ENCODE results near the gene CCT6B.
A peak's percentile ranks its signal among the peaks of the same experiment; 100 is the strongest.

The CCT6B gene

DNA sequence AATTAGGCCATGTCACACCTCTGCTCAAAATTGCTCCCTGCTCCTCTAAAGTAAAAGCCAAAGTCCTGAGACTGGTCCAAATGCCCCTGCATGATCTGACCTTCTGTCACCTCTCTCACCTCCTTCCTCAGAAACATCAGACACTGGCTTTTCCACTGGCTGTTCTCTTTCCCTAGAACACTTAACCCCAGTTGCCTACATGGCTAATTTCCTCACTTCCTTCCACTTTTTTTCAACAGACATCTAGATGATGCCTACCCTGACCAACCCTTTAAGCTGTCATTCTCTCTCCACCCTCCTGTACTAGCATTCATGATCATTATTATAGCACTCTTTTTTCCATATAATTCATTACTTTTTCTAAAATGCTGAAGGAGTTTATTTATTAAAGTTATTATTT lies 31.0 kb downstream of the CCT6B start:
- DNase-seq = no peak
- TF ChIP-seq POLR2A (IDR thresholded peaks at IDR 0.05; ENCODE audit: low read length) (no peak), GATA1 (IDR thresholded peaks at IDR 0.05; ENCODE audit: low read depth, low read length) (no peak)

DNA sequence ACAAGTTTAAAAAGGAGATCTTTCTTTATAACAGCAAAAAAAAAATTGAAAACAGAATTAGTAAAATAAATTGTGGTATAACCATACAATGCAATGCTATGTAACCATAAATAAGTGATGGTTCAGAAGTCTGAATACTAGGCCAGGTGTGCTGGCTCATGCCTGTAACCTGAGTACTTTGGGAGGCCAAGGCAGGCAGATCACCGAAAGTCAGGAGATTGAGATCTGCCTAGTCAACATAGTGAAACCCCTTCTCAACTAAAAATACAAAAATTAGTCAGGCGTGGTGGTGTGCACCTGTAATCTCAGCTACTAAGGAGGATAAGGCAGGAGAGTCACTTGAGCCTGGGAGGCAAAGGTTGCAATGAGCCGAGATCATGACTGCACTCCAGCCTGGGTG lies 34.6 kb downstream of the CCT6B start:
- DNase-seq = no peak
- TF ChIP-seq POLR2A (IDR thresholded peaks at IDR 0.05; ENCODE audit: low read length) (no peak), GATA1 (IDR thresholded peaks at IDR 0.05; ENCODE audit: low read depth, low read length) (no peak)

DNA sequence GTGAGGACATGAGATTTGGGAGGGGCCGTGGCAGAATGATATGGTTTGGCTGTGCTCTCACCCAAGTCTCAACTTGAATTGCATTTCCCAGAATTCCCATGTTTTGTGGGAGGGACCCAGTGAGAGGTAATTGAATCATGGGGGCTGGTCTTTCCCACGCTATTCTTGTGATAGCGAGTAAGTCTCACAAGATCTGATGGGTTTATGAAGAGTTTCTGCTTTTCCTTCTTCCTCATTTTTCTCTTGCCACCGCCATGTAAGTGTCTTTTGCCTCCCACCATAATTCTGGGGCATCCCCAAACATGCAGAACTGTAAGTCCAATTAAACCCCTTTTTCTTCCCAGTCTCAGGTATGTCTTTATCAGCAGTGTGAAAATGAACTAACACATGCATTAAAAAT lies 40.6 kb downstream of the CCT6B start:
- DNase-seq = no peak

DNA sequence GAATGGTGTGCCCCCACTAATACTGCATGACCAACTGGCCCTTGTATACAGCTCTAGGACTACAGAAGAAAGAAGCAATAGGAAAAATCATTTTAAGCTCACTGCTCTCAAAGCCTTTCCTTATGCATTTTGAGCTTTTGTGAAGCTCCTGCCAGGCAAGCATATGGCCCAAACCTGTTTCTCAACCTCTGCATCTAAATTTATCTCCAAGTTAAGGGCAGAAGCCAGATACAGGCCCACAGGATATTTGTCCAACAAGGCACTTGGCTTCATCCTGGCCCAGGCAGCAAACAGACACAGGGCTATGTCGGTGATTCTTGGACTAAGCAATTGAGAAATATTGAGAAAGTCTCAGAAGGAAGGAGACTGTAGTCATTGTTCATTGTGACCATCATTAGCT lies 43.9 kb downstream of the CCT6B start:
- DNase-seq = no peak
- no peak for TF ChIP-seq POLR2A (IDR thresholded peaks at IDR 0.05; ENCODE audit: low read length)
- TF ChIP-seq GATA1 (IDR thresholded peaks at IDR 0.05; ENCODE audit: low read depth, low read length) = no peak

More for the DNA sequence above, 40.6 kb downstream of the CCT6B start:
- no peak for TF ChIP-seq POLR2A (IDR thresholded peaks at IDR 0.05; ENCODE audit: low read length)
- no peak for TF ChIP-seq GATA1 (IDR thresholded peaks at IDR 0.05; ENCODE audit: low read depth, low read length)

DNA sequence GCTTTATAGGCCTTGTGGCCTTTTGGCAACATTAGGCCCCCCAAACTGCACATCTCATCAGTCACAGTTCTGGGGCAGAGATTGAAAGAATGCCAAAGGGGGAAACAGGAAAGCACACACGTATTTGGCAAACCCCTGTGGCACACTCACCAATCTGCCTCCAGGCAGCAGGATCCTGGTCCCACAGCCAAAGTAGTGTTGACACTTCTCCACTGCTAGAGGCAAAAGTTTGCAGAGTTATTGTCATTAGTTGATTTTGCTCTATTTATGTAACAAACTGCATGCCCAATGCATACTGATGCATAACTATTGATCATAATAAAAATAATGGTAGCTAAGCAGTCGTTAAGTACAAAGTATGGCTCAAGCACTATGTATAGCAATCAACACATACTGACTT lies 45.1 kb downstream of the CCT6B start:
- TF ChIP-seq POLR2A (IDR thresholded peaks at IDR 0.05; ENCODE audit: low read length) (no peak), GATA1 (IDR thresholded peaks at IDR 0.05; ENCODE audit: low read depth, low read length) (no peak)

DNA sequence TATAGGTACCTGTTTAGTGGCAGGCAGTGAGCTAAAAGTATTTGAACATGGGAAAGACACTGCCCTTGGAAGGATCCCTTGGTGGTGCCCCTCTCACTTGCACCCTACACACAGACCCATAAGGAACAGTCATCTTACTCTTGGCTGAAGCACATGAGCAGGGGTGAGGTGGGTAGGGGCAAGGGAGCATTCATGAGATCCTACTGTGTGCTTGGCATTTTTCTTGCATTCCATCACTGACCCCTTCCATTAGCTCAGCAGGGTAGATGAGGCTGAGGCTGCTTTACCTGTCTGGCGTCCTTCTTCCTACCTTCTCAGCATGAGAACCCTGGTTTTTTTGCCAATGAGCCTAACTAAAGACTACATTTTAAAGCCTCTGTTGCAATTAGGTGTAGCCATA lies 48.3 kb downstream of the CCT6B start:
- no peak for TF ChIP-seq GATA1 (IDR thresholded peaks at IDR 0.05; ENCODE audit: low read depth, low read length)
- no peak for TF ChIP-seq POLR2A (IDR thresholded peaks at IDR 0.05; ENCODE audit: low read length)
- no peak for DNase-seq

More for the DNA sequence above, 45.1 kb downstream of the CCT6B start:
- DNase-seq = no peak

DNA sequence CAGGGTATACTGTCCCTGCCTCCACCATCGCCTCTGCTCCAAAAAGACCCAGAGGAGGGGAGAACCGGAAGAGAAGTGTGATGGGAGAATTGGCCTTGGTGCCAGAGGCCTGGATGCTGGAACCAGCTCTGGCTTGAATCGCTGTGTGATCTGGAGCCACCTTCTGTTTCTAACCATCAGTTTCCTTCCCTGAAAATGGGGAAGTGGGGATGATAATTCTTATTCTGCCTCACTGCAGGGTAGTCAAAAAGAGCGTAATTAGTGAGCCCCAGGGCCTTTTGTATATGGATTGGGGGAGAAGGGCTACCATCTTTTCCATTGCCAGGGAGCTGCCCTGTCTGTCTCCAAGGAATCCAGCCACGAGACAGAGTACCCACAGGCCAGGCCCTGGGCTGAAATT lies 52.2 kb downstream of the CCT6B start:
- TF ChIP-seq POLR2A (IDR thresholded peaks at IDR 0.05; ENCODE audit: low read length) = no peak
- no peak for TF ChIP-seq GATA1 (IDR thresholded peaks at IDR 0.05; ENCODE audit: low read depth, low read length)
- no peak for DNase-seq

DNA sequence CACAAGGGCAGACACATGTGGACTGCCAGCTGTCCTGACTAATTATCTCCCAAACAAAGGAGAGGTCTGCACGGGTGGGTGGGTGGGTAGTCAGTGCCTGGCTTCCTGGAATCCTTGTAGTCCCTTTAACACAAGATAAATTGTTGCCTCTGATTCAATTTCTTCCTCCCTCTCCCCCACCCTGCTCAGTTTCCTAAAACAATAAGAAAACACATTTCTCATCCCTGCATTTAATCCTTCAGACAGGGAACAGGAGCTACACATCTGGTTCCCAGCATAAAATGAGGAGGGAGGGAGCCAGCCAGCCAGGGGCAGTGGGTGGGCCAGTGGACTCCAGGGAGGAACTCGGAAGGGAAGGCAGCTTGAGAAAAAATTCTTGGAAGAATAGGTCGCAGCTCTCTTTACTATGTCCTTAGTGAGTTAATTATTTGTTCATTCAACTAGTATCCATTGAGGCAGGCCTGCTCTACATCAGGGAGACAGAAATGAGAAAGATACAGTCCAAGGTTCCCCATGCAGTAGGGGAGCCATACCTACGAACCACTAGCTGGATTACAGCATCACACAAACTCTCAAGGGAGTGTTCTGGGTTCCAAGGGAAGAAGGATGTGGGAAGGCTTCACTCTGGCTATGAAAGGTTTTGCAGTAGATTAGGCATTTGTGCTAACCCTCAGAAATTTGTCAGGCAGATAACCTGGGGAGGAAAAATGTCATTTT lies 58.3 kb downstream of the CCT6B start:
- DNase-seq = no peak
- TF ChIP-seq GATA1 (IDR thresholded peaks at IDR 0.05; ENCODE audit: low read depth, low read length) (no peak), POLR2A (IDR thresholded peaks at IDR 0.05; ENCODE audit: low read length) (no peak)

DNA sequence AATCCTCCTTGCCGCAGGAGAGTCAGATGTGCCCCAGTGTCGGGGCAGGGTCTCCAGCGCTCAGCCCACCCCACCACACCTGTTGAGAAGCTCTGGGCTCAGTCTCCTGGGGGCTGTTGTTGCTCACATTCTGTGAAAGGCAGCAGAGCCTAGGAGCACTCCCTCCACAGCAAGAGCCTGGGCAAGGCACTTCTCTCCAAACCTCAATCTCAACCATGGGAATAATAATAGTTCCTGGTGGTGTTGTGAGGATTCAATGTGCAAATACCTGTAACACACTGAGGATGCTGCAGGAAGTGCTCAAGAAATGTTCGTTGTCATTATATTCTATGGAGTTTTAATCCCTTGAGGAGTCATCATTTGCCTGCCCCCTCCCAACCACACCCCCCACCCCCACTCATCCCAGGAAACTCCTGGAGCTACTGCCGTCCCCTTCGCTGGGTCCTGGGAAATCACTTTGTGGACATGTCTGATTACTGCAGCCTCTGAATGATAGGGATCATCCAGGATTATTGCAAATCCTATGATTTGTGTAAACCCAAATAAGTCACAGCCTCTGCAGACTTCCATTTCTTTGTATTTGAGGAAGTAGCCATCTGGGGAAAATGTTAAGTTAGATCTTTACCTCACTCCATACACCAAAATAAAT lies 61.5 kb downstream of the CCT6B start:
- TF ChIP-seq GATA1 (IDR thresholded peaks at IDR 0.05; ENCODE audit: low read depth, low read length) (no peak), POLR2A (IDR thresholded peaks at IDR 0.05; ENCODE audit: low read length) (no peak)
- no peak for DNase-seq

DNA sequence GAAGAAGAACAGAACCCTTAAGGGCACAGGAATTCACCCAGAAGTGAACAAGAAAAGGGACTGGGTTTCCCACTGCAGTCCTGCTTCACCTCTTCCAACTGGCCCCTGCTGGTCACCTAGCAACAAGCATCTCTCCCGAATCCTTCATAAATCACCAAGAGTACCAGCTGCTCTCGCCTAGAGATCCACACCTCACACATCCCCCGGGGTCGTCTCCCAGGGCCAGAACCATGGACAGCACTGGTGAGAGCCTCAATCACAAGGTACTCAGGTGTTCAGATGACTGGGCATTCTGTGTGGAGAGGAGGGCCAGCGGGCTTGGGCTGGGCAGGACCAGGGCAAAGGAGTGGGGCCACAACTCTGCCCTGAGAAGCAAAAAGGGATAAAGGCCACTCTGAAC lies 65.9 kb downstream of the CCT6B start:
- no peak for TF ChIP-seq GATA1 (IDR thresholded peaks at IDR 0.05; ENCODE audit: low read depth, low read length)
- TF ChIP-seq POLR2A (IDR thresholded peaks at IDR 0.05; ENCODE audit: low read length) = no peak
- no peak for DNase-seq

DNA sequence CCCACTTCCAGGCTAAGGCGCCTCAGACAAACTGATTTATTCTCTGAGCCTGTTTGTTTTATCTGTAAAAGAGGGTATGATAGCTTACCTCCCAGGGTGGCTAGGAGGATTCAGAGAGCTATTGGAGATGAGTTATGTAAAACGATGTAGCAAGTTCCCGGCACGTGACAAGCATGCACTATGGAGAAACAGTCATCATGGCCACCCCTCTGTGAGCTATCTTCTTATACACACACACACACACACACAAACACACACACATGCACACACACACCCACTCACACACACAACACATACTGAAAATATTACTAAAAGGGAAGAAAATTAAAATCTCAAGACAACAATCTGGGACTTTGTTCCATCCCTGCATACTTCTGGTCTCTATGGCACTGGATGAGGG lies 66.3 kb downstream of the CCT6B start:
- no peak for DNase-seq
- TF ChIP-seq POLR2A (IDR thresholded peaks at IDR 0.05; ENCODE audit: low read length) = no peak
- TF ChIP-seq GATA1 (IDR thresholded peaks at IDR 0.05; ENCODE audit: low read depth, low read length) = no peak

DNA sequence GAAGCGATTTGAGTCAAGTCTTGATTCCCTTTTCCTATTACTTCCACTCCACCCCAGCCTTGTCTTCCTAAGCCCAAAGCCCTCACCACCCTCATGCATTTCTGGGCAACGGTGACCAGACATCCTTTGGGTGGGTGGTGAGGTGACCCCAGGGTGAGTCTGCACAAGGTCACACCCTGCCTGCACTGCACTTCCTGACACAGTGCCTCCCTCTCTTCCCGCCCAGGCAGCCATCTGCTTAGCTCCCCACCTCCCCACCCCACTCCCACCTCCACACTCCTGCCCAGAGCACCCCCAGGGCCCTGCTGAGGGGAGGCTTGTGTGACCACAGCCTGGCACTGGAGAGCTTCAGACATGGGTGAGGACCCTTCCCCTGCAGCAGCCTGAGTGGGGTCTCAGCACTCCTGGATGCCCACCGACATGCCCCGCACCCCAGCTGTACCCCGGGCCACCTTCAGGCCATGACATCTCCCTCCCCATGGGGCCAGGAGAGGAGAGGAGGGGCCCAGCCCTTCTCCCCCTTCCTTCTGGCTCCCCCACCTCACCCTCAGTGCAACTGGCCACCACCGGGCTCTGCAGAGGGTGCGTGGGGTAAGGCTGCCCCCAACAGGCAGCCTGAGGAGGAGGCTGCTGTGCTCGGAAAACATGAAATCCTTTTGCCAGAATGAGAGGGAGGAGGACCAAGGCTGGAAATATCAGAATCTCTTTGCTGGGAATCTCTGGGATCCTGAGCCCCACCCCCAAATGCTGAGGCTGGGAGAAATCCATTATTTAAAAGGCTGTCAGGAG lies 68.6 kb downstream of the CCT6B start:
- TF ChIP-seq POLR2A (IDR thresholded peaks at IDR 0.05; ENCODE audit: low read length) (no peak), GATA1 (IDR thresholded peaks at IDR 0.05; ENCODE audit: low read depth, low read length) (no peak)
- DNase-seq = peak; percentile 46 to 54

DNA sequence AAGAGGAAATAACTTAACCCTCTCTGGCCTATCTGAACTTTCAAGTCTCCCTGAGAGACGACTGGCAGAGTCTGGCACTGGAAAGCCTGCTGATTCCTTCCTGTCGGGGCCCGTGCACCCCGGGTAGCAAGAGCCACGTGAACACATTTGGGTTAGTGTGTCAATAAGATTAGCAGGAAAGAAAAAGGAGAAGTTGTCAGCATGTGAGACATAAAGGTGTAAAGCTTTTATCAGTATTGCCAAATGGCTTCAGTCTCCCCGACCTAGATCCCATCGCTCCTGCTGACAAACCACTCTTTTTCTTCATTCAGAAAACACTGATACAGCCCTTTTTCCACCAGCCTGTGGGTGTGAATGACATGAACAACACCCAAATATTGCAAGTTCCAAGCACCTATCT lies 74.4 kb downstream of the CCT6B start:
- no peak for TF ChIP-seq POLR2A (IDR thresholded peaks at IDR 0.05; ENCODE audit: low read length)
- TF ChIP-seq GATA1 (IDR thresholded peaks at IDR 0.05; ENCODE audit: low read depth, low read length) = no peak
- peak; percentile 50 to 83 for DNase-seq

DNA sequence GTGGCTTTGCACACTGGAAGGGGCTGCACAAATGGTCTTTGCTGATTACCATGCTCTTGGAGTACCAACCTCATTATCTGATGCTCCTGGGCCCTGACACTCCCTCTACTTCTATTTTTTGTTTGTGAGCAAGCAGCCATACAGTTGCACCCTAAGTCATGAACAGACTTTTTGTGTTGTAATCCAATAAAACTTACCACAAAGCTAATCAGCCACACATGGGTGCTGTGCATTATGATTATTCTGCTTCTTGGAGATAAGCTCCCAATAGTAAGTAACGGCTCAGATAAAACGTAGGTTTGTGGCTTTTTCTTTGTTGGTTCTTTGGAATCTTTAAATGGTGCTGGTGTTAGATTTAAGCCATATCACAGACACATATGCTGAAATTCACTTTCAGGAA lies 76.2 kb downstream of the CCT6B start:
- TF ChIP-seq GATA1 (IDR thresholded peaks at IDR 0.05; ENCODE audit: low read depth, low read length) = no peak
- TF ChIP-seq POLR2A (IDR thresholded peaks at IDR 0.05; ENCODE audit: low read length) = no peak
- DNase-seq = peak; percentile 77 to 96

All from erythroblast (primary cell).